ENCODE results near the gene NR5A1.

NR5A1 gene

DNA sequence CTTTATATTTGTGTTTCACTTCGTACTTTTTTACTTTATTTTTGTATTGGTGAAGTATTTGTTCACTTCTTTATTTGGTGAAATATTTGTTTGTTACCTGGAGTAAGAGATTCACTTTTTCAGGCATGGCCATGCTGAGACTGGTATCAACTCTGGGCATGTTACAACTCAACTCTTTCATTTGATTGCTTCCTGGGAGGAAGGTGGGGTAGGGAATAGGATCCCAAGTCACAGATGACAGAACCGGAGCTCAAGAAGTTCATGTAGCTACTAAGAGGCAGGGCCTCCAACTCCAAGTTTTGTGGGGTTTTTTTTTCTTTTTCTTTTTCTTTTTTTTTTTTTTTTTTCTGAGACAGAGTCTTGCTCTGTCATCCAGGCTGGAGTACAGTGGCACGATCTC, 63.0 kb downstream of the NR5A1 start:
- in situ Hi-C loops (cut with MboI; ENCODE audit: low sequenced_read_pairs), result no loop called here

DNA sequence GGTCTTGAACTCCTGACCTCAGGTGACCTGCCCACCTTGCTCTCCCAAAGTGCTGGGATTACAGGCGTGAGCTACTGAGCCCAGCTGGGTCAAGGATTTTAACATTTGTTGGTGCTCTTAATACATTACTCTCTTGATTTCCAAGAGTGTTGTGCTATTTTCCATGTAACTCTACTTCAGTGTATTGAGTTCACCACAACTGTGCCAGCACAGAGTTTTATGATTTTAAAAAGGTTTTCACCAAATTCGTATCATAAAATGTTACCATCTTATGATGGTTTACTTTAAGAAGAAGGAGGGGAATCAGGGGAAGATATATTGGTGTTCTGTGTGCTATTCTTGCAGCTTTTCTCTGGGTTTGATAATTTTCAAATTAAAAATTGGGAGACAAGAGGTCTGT, 63.6 kb downstream of the NR5A1 start:
- in situ Hi-C loops (cut with MboI; ENCODE audit: low sequenced_read_pairs), result no loop called here

DNA sequence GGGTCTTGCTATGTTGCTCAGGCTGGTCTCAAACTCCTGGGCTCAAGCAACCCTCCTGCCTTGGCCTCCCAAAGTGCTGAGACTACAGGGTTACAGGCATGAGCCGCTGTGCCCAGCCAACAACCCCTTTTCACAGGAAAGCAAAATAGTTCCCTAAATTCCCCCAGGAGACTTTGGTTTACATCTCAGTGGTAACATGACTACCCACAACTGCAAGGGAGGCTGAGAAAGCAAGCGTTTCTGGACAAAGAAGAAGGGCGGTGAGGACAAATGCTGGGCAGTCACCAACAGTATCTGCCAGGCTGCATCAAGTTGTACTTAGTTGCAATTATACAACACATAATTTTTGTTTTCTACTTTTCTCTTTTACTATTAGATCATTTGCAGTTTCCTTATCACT, 64.4 kb downstream of the NR5A1 start:
- in situ Hi-C loops (cut with MboI; ENCODE audit: low sequenced_read_pairs), result no loop called here

DNA sequence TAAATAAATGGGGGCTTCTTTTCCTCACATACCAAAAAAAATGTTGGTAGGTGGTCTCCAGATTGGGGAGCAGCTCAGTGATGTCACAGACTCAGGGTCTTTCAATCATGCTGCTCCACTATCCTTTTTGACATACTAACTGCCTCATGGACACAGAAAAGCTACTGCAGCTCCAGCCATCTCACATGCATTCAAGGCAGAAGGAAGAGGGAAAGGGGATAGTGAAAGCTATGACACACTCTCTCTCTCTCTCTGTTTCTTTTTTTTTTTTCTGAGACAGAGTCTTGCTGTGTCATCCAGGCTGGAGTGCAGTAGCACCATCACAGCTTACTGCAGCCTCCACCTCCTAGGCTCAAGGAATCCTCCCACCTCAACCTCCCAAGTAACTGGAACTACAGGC, 64.8 kb downstream of the NR5A1 start:
- in situ Hi-C loops (cut with MboI; ENCODE audit: low sequenced_read_pairs), result no loop called here

DNA sequence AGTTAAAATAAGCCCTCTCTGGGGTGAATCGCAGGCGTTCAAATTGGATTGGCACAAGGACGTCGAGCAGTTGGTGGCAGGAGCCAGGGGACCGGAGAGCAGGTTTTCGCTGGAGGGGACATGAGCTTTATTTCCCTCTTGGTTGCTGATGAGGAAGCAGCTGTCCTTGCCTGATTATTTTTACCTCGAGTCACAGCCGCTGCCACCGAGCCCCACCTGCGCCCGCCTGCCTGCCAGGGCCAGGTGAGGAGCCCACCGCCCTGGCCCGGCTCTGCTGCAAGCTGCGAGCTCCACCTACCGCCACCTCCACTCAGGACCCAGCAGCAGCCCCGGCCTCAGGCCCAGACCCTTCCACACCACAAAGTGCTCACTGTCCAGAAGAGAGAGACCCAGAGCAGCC, 65.9 kb downstream of the NR5A1 start:
- in situ Hi-C loops (cut with MboI; ENCODE audit: low sequenced_read_pairs), result no loop called here

DNA sequence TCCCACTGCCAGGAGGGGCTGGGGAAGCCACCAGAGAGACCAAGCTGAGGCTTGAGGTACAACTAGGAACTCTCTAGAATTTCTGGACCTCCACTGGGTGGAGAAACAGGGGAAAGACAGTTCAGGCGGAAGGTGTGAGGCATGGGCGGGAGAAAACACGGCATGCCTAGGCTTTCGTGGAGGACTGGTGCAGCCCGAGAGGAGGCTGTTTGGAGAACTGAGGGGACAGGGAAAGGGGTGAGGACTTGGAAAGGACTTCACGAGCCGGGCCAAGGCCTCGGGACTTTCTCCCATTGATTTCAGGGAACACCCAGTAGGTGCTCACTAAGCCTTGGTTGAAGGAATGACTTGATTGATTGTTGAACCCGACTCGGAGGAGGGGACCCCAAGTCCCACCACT, 66.4 kb downstream of the NR5A1 start:
- in situ Hi-C loops (cut with MboI; ENCODE audit: low sequenced_read_pairs), result no loop called here

DNA sequence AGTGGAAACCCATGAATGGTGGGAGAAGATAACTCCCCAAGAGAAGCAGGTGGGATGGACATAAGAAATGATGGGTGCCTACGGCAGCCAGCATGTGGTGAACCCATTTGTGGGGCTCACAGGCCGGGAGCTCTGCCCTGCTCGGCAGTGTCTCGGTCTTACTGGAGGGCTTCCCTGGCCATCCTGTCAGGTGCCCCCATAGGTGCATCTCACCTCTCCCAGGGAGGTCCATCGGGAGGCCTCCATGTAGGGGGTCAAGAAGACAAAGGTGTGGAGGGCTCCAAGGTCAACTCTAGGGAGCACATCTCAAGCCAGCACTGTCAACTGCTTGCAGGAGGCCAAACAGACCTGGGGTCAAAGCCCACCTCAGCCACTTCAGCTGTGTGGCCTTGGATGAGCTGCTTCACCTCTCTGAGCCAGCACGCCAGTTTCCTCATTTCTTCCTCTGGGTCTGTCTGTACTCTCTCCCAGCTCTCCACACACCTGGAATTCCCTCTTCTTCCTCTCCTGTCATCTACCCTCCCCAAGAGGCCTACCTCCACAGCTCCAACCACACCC, 67.4 kb downstream of the NR5A1 start:
- in situ Hi-C loops (cut with MboI; ENCODE audit: low sequenced_read_pairs), result no loop called here

DNA sequence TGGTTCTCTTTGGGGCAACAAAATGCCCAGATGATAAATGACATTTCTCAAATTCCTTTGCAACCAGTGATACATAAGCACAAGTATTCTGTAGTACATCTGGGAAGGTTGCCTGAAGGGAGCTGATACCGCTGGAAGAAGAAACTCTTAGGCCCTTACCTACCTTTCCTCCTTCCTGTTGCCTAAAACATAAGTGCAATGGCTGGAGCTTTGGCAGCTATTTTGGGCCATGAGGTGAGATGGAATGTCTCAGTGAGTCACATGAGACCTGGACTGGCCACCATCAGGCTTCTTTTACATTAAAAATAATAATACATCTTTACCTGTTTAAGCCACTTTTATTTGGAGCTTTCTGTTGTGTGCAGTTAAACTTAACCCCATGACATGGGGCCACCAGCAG, 68.1 kb downstream of the NR5A1 start:
- in situ Hi-C loops (cut with MboI; ENCODE audit: low sequenced_read_pairs), result no loop called here

DNA sequence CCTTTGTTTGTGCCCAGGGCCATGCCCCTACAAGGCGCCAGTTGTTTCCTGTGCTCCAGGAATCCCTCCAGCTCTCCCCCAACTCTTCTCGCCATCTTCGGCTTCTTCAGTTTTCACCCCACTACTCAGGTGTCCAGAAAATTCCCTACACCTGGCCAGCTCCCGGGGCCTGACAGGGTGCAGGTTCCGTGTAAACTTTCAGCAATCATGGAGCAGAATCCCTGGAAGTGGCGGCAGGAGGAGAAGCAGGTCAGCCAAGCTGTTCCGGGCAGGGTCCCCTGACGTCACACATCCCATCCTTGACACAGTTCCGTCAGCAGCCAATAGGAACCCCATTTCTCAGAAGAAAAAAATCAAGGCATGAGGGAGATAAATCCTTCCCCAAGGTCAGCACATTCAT, 69.1 kb downstream of the NR5A1 start:
- in situ Hi-C loops (cut with MboI; ENCODE audit: low sequenced_read_pairs), result no loop called here

DNA sequence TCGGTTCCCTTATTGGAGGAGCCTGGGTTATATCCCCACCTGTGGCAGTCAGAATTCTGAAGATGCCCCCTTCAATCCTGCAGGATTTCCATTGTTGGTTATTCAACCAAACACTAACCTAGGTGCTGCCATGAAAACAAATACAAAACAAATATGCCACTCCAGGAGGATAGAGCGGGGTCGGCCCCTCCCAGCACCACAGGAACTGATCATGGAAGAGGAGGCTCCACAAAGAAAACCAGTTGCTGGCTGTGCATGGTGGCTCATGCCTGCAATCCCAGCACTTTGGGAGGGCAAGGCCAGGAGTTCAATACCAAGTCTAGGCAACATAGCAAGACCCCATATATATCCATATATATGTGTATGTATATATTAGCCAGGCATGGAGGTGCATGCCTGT, 70.1 kb downstream of the NR5A1 start:
- in situ Hi-C loops (cut with MboI; ENCODE audit: low sequenced_read_pairs), result no loop called here

DNA sequence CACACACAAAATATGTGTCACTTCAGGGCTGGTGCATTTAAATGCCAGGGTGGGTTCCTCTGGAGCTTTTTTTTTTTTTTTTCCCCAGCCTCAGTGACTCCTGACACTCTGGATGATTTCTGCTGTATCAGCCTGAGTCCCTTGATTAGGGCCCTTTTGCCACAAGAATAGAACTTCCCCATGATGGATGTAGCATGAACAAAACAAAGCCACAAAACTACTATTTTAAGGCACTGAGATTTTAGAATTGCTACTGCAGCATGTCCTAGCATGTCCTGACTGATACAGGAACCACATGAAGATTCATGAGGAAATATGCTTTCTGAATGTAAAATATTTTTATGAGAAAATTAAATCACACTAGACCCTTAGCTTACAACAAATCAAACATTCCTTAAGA, 70.9 kb downstream of the NR5A1 start:
- in situ Hi-C loops (cut with MboI; ENCODE audit: low sequenced_read_pairs), result no loop called here
